Kidney epithelial cell (primary cell): ENCODE measurements around the gene ANKRD9. TPM values are rescaled to one million over a fixed set of nuclear protein-coding genes. Genes with fewer than 3 reads are reported as not detected.
"Not testable (repeated sequence)": the region's sequence is repeated elsewhere in the genome, so short reads cannot be mapped to it uniquely, and the experiment has no call there.

ENCODE experiments used
- DNase-seq: peaks from one replicate; pipeline ENCODE4 v3.0.0-alpha.2; 2010; ENCODE audit warnings: low read depth
- H3K27me3 ChIP-seq: 2 replicates; pipeline ENCODE4 v1.6.0; 2011; ENCODE audit warnings: low read length; ENCODE audit not compliant: control insufficient read depth, insufficient read depth
- H3K36me3 ChIP-seq: 2 replicates; pipeline ENCODE4 v1.5.1; 2011; ENCODE audit warnings: low read length; ENCODE audit not compliant: control insufficient read depth, insufficient read depth
- H3K4me3 ChIP-seq: 2 replicates; pipeline ENCODE4 v1.5.1; 2011; ENCODE audit warnings: low read depth, mild to moderate bottlenecking, control low read depth, low read length
- CTCF ChIP-seq: IDR thresholded peaks from 2 replicates; pipeline ENCODE4 v1.5.1; 2011; ENCODE audit warnings: mild to moderate bottlenecking, moderate library complexity, low read length, control low read depth, inconsistent platforms; ENCODE audit not compliant: insufficient read depth, poor library complexity, severe bottlenecking
- total RNA-seq: library from RNA; depleted of rRNA; stranded (reverse); fragments of >200 nt; gene quantifications from 2 replicates; pipeline ENCODE4 v1.2.3, GENCODE V29; 2015

The ANKRD9 gene
- total RNA-seq, 1 donor from 2014 or later, result 35.6 TPM

GRCh38 chr14:102544046-102544746 lies 34.6 kb upstream of the ANKRD9 start:
- DNase-seq, result no peak
- Histone ChIP-seq H3K27me3 (peaks cover 29% of the 10 kb centered on the region), H3K4me3 (no peak overlapping the region), H3K36me3 (no peaks in the 10 kb centered on the region)
- no peak for TF ChIP-seq CTCF

- TF ChIP-seq CTCF, result no peak
- no peaks in the 10 kb centered on the region for H3K36me3 ChIP-seq
- H3K4me3 ChIP-seq, result no peak overlapping the region
- no peak for DNase-seq
- peaks cover 29% of the 10 kb centered on the region for H3K27me3 ChIP-seq
Observed at GRCh38 chr14:102541771-102542170, 32.2 kb upstream of the ANKRD9 start.

GRCh38 chr14:102541029-102541491 lies 31.5 kb upstream of the ANKRD9 start:
- peaks cover 28% of the 10 kb centered on the region for H3K27me3 ChIP-seq
- DNase-seq, H3K4me3 ChIP-seq, H3K36me3 ChIP-seq: not testable (repeated sequence)

GRCh38 chr14:102540315-102541028 lies 30.9 kb upstream of the ANKRD9 start:
- no peak for TF ChIP-seq CTCF
- H3K4me3 ChIP-seq, result no peak overlapping the region
- no peak for DNase-seq
- no peaks in the 10 kb centered on the region for H3K36me3 ChIP-seq
- H3K27me3 ChIP-seq, result peaks cover 22% of the 10 kb centered on the region

- Histone ChIP-seq H3K4me3 (no peak overlapping the region), H3K27me3 (peaks cover 14% of the 10 kb centered on the region), H3K36me3 (no peaks in the 10 kb centered on the region)
- no peak for TF ChIP-seq CTCF
- no peak for DNase-seq
Observed at GRCh38 chr14:102539544-102540314, 30.2 kb upstream of the ANKRD9 start.
